ENCODE results near the gene SLC9A8. TPM values are rescaled to one million over a fixed set of nuclear protein-coding genes. Genes with fewer than 3 reads are reported as not detected.

The SLC9A8 gene
- total and polyA plus RNA-seq, 2 of the 4 experiments (the other 2 are of a cell fraction), result 4.1 to 5.0 TPM

- no peak for DNase-seq
- intact Hi-C loops (cut with micrococcal nuclease), result no loop called here
- Histone ChIP-seq H2BK20ac (ENCODE audit: low read depth, low read length) (no peak overlapping the region), H3K4me3 (ENCODE audit: insufficient read depth, low read depth, low read length) (no peak overlapping the region), H2AK5ac (ENCODE audit: low read depth, low read length) (no peak overlapping the region), H3K27me3 (ENCODE audit: control insufficient read depth, insufficient read depth, low read length) (no peaks in the 10 kb centered on the region), H3K79me1 (ENCODE audit: low read depth in 1 of 2, low read length in 2 of 2) (peaks cover 22 to 70% of the 10 kb centered on the region in 2 experiments), H2BK120ac (ENCODE audit: low read depth, low read length) (no peak overlapping the region), H4K8ac (ENCODE audit: low read depth in 2 of 2, low read length in 2 of 2) (no peak overlapping the region), H3K27ac (ENCODE audit: insufficient read depth, low read length) (no peak overlapping the region), H2AFZ (replicated peaks; ENCODE audit: low read length, poor library complexity) (no peak overlapping the region), H4K91ac (ENCODE audit: insufficient read depth, low read depth, low read length) (no peak overlapping the region), H4K20me1 (ENCODE audit: insufficient read depth, low read length) (peaks cover 45% of the 10 kb centered on the region), H3K18ac (ENCODE audit: low read depth, low read length) (no peak overlapping the region), H3K9me3 (ENCODE audit: control insufficient read depth, insufficient read depth, low read length) (no peaks in the 10 kb centered on the region), H3K14ac (replicated peaks; ENCODE audit: low read depth, low read length) (no peak overlapping the region), H4K5ac (ENCODE audit: low read depth, low read length) (no peak overlapping the region), H3K23ac (ENCODE audit: low read depth, low read length) (no peak overlapping the region), H3K36me3 (ENCODE audit: control insufficient read depth, insufficient read depth, low read length) (peaks cover 50% of the 10 kb centered on the region), H2BK5ac (ENCODE audit: low read depth, low read length, poor library complexity, severe bottlenecking) (no peak overlapping the region), H3K4me1 (ENCODE audit: control insufficient read depth, insufficient read depth, low read length) (no peaks in the 10 kb centered on the region), H3K4ac (ENCODE audit: low read depth, low read length) (no peak overlapping the region), H3K9me1 (ENCODE audit: insufficient read depth, low read length) (no peaks in the 10 kb centered on the region), H3K56ac (ENCODE audit: extremely low read depth, insufficient read depth, low read length) (no peak overlapping the region), H2AK9ac (replicated peaks; ENCODE audit: low read depth, low read length, poor library complexity) (no peak overlapping the region), H2BK15ac (ENCODE audit: low read depth, low read length) (no peak overlapping the region), H3K4me2 (ENCODE audit: low read depth, low read length) (no peak overlapping the region), H3K9ac (ENCODE audit: low read depth, low read length) (no peak overlapping the region)
- dilution Hi-C loops (cut with HindIII; ENCODE audit: low sequenced_read_pairs, unreplicated experiment), result no loop called here
- CTCF ChIA-PET, result no interaction called here
- 95% methylated on average over 8 of the region's 19 CpGs; no CpG with 5 or more reads in 1 of the 2 experiments for WGBS, 2 experiments (ENCODE audit: extremely low coverage in 2 of 2, insufficient read length in 1 of 2)
- BruUV-seq (replicated peaks), result no TSS peak
- no peak for TF ChIP-seq FOS (IDR thresholded peaks at IDR 0.05; ENCODE audit: low read depth, low read length)
- no peak for TF ChIP-seq POLR2A (IDR thresholded peaks at IDR 0.05; ENCODE audit: low read depth, low read length)
- no peak for TF ChIP-seq USF2 (IDR thresholded peaks at IDR 0.05; ENCODE audit: low read depth, low read length)
- in situ Hi-C loops (cut with MboI; ENCODE audit: low sequenced_read_pairs), result no loop called here
- ATAC-seq (ENCODE audit: low read depth), result no peak
- POLR2A ChIA-PET (ENCODE audit: unreplicated experiment), result no interaction called here
Observed at GRCh38 chr20:49907405-49908257, 95.0 kb downstream of the SLC9A8 start.
